ENCODE measurements around the gene TAP2. TPM values are rescaled to one million over a fixed set of nuclear protein-coding genes. Genes with fewer than 3 reads are reported as not detected.

TAP2 gene
- total and polyA plus RNA-seq, 2 of the 13 experiments (the other 11 are each of a cell fraction or from before 2014, with no cell fraction given), result 10.3 to 17.6 TPM

DNA sequence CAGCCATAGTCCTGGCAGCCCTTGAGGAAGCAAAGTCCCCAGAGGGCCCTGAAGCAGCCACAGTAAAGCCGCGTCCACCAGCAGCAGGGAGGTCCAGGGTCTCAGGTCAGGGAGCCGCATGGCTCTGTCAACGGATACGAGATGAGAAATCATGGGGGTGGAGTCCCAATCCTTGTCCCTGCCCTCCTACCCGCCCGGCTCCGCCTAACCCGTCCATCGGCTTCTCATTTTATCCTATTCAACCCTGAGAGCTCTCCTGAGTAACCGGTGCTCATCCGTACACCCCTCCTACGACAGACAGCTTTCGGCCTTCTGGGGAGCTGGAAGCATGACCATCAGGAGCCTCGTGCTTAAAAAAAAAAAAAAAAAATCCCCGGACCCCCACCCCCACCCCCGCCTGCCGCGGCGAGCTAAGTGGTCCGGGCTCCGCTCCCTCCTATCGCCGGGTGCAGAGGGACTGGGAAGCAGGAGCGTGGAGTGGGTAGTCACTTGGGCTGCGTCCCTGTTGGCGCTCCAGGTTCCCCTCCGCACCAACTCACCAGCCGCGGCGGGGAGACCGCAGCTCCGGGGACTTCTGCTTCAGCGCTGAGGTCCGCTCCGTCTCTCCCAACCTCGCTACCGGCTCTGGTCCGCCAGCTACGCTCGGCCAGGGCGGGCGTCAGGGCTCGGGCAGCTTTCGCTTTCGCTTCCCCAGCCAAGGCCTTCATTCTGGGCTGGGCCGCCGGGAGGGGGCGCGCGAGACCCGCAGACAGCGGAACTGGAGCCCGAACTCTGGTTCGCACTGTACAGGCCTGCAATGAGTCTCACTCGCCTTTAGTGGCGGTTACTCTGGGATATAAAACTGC, at the start of gene TAP2 (continued):
- TF ChIP-seq RORA (CRISPR knock-in tag; IDR thresholded peaks at IDR 0.05) (no peak), MIER3 (CRISPR knock-in tag; IDR thresholded peaks at IDR 0.05; ENCODE audit: borderline replicate concordance) (peak; percentile 78; the same call in 1 of the 2 replicates), ETV6 (CRISPR knock-in tag; conservative IDR thresholded peaks at IDR 0.05) (no peak), MED1 (CRISPR knock-in tag; IDR thresholded peaks at IDR 0.05) (peak; percentile 70; the same call in 1 of the 2 replicates), POLR2AphosphoS2 (IDR thresholded peaks at IDR 0.05; ENCODE audit: low read depth, low read length) (no peak), JUNB (CRISPR knock-in tag; IDR thresholded peaks at IDR 0.05; ENCODE audit: borderline replicate concordance) (no peak), BCL6 (CRISPR knock-in tag; IDR thresholded peaks at IDR 0.05) (peak; percentile 45; the same call in 1 of the 2 replicates), NFYB (CRISPR knock-in tag; IDR thresholded peaks at IDR 0.05) (peak; percentile 16; the same call in 1 of the 2 replicates), XBP1 (CRISPR knock-in tag; IDR thresholded peaks at IDR 0.05) (peak; percentile 41; the same call in 1 of the 2 replicates), STAG1 (CRISPR knock-in tag; IDR thresholded peaks at IDR 0.05) (peak; percentile 95), TCF7L2 (IDR thresholded peaks at IDR 0.05; ENCODE audit: low read depth, low read length) (no peak), ZNF737 (CRISPR knock-in tag; IDR thresholded peaks at IDR 0.05; ENCODE audit: borderline replicate concordance) (no peak), CEBPG (CRISPR knock-in tag; IDR thresholded peaks at IDR 0.05) (peak; percentile 34; the same call in 1 of the 2 replicates), ZNF761 (CRISPR knock-in tag; conservative IDR thresholded peaks at IDR 0.05) (no peak), KLF11 (CRISPR knock-in tag; IDR thresholded peaks at IDR 0.05) (peak; percentile 90), REL (CRISPR knock-in tag; conservative IDR thresholded peaks at IDR 0.05) (no peak), ZNF337 (CRISPR knock-in tag; IDR thresholded peaks at IDR 0.05; ENCODE audit: borderline replicate concordance, low read depth) (no peak), SMYD3 (CRISPR knock-in tag; IDR thresholded peaks at IDR 0.05) (no peak), ZNF652 (CRISPR knock-in tag; IDR thresholded peaks at IDR 0.05; ENCODE audit: borderline replicate concordance, low read depth) (peak; percentile 55; the same call in 1 of the 2 replicates), HNRNPUL1 (IDR thresholded peaks at IDR 0.05; ENCODE audit: low read depth, low read length) (no peak)
- TF ChIP-seq, protein P1, sequence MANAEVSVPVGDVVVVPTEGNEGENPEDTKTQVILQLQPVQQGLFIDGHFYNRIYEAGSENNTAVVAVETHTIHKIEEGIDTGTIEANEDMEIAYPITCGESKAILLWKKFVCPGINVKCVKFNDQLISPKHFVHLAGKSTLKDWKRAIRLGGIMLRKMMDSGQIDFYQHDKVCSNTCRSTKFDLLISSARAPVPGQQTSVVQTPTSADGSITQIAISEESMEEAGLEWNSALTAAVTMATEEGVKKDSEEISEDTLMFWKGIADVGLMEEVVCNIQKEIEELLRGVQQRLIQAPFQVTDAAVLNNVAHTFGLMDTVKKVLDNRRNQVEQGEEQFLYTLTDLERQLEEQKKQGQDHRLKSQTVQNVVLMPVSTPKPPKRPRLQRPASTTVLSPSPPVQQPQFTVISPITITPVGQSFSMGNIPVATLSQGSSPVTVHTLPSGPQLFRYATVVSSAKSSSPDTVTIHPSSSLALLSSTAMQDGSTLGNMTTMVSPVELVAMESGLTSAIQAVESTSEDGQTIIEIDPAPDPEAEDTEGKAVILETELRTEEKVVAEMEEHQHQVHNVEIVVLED (CRISPR knock-in tag; IDR thresholded peaks at IDR 0.05; ENCODE audit: borderline replicate concordance), result peak; percentile 73; the same call in 1 of the 2 replicates
- TF ChIP-seq, protein P2, sequence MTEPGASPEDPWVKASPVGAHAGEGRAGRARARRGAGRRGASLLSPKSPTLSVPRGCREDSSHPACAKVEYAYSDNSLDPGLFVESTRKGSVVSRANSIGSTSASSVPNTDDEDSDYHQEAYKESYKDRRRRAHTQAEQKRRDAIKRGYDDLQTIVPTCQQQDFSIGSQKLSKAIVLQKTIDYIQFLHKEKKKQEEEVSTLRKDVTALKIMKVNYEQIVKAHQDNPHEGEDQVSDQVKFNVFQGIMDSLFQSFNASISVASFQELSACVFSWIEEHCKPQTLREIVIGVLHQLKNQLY (CRISPR knock-in tag; IDR thresholded peaks at IDR 0.05), result no peak
- TF ChIP-seq, protein P3, sequence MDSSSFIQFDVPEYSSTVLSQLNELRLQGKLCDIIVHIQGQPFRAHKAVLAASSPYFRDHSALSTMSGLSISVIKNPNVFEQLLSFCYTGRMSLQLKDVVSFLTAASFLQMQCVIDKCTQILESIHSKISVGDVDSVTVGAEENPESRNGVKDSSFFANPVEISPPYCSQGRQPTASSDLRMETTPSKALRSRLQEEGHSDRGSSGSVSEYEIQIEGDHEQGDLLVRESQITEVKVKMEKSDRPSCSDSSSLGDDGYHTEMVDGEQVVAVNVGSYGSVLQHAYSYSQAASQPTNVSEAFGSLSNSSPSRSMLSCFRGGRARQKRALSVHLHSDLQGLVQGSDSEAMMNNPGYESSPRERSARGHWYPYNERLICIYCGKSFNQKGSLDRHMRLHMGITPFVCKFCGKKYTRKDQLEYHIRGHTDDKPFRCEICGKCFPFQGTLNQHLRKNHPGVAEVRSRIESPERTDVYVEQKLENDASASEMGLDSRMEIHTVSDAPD (CRISPR knock-in tag; IDR thresholded peaks at IDR 0.05), result no peak
- TF ChIP-seq, protein P4, sequence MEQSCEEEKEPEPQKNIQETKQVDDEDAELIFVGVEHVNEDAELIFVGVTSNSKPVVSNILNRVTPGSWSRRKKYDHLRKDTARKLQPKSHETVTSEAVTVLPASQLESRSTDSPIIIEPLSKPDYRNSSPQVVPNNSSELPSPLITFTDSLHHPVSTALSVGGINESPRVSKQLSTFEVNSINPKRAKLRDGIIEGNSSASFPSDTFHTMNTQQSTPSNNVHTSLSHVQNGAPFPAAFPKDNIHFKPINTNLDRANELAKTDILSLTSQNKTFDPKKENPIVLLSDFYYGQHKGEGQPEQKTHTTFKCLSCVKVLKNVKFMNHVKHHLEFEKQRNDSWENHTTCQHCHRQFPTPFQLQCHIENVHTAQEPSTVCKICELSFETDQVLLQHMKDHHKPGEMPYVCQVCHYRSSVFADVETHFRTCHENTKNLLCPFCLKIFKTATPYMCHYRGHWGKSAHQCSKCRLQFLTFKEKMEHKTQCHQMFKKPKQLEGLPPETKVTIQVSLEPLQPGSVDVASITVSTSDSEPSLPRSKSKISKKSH (CRISPR knock-in tag; IDR thresholded peaks at IDR 0.05; ENCODE audit: borderline replicate concordance), result no peak; the same call in 1 of the 2 replicates
- TF ChIP-seq, protein P5, sequence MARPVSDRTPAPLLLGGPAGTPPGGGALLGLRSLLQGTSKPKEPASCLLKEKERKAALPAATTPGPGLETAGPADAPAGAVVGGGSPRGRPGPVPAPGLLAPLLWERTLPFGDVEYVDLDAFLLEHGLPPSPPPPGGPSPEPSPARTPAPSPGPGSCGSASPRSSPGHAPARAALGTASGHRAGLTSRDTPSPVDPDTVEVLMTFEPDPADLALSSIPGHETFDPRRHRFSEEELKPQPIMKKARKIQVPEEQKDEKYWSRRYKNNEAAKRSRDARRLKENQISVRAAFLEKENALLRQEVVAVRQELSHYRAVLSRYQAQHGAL (CRISPR knock-in tag; IDR thresholded peaks at IDR 0.05; ENCODE audit: not compliant biosample characterization), result peak; percentile 68
